ENCODE results near the gene FNDC3B. TPM values are rescaled to one million over a fixed set of nuclear protein-coding genes. Genes with fewer than 3 reads are reported as not detected.
A peak's percentile ranks its signal among the peaks of the same experiment; 100 is the strongest.

Gene FNDC3B
- total RNA-seq, 1 donor from 2014 or later: 56.1 TPM

GRCh38 chr3:172310428-172310760 lies 271.0 kb downstream of the FNDC3B start:
- ATAC-seq (ENCODE audit: poor library complexity): no peak
- intact Hi-C loops (cut with DNase I): no loop called here
- no peak for DNase-seq

GRCh38 chr3:172311217-172311616 lies 271.8 kb downstream of the FNDC3B start:
- no peak for DNase-seq
- no peak for ATAC-seq (ENCODE audit: poor library complexity)
- intact Hi-C loops (cut with DNase I): no loop called here

GRCh38 chr3:172312001-172312400 lies 272.6 kb downstream of the FNDC3B start:
- intact Hi-C loops (cut with DNase I): no loop called here
- ATAC-seq (ENCODE audit: poor library complexity) (peak; percentile 25), DNase-seq (no peak)

GRCh38 chr3:172312711-172313110 lies 273.3 kb downstream of the FNDC3B start:
- intact Hi-C loops (cut with DNase I): no loop called here
- DNase-seq (no peak), ATAC-seq (ENCODE audit: poor library complexity) (no peak)

DNA sequence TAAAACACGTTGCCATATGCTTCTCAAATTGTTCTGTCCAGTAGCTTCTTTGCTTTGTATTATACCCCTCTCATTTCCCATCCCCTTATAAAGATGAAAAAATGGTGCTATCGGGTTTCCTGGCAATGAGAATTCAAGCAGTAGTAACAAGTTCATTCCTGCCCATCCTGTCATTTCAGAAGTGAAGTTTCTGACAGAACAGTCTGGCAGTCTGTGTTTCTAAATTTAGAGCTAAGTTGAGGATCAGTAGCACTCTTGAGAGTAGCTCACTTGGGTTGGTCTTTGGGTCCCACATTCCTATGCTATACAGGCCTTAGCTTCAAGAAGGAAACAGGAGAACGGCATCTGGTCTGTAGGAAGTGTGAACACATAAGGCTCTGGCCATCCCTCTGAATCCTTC lies 274.3 kb downstream of the FNDC3B start:
- DNase-seq (no peak), ATAC-seq (ENCODE audit: poor library complexity) (peak; percentile 14)

DNA sequence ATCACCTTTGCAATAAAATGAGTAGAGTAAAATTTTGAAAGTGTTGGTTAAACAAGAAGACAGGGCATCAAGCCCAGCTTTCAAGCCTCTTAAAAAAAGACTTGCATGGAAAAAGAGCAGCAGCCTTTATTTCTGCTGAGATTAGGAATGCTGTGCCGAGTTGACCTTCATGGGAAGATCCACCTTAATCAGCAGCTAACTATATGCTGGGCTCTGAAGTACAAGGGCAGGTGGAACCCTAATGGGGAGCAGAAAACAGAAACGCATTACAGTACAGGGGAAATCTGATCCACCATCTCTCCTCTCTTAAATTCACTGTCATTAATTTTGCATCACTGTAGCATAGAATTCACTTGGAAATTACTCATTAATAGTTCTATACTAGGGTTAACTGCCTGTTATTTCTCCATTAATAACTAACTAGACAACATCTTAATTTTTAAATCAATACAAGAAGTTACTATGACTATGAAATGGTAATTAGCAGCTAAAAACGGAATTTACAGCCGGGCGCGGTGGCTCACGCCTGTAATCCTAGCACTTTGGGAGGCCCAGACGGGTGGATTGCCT lies 275.3 kb downstream of the FNDC3B start:
- ATAC-seq (ENCODE audit: poor library complexity): no peak
- no peak for DNase-seq
- intact Hi-C loops (cut with DNase I): no loop called here

More for the DNA sequence above, 274.3 kb downstream of the FNDC3B start:
- intact Hi-C loops (cut with DNase I): no loop called here

GRCh38 chr3:172315401-172316091 lies 276.2 kb downstream of the FNDC3B start:
- ATAC-seq (ENCODE audit: poor library complexity) (peak; percentile 23), DNase-seq (no peak)
- intact Hi-C loops (cut with DNase I): no loop called here

DNA sequence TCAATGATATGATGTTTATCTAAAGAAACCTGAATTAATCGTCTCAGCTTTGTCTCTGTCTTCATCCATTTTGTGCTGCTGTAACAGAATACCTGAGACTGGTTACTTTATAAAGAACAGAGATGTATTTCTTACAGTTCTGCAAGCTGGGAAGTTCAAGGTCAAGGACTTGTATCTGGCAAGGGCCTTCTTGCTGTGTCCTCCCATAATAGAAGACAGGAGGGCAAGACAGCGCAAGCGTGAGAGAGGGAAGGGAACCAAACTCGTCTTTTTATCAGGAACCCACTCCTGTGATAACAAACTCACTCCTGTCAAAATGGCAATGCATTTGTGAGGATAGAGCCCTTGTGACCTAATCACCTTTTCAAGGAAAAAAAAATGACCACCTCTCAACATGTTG lies 277.4 kb downstream of the FNDC3B start:
- intact Hi-C loops (cut with DNase I): no loop called here
- ATAC-seq (ENCODE audit: poor library complexity): no peak
- no peak for DNase-seq

DNA sequence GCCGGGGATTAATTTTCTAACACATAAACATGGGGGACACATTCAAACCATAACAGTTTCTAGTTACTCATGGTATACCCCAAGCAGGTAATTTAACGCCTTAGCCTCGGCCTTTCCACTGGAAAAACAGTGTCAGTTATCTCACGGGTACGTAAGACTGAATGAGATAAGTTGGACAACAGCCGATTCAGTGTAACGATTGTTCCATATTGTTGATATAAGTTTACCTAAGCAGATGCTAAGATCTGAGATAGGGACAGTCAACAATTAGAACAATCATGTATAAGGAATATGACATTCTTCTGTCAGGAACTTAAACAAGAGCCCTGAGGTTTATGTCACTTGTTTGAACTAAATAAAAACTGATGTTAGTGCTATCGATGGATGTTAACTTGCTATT lies 278.1 kb downstream of the FNDC3B start:
- intact Hi-C loops (cut with DNase I): no loop called here
- ATAC-seq (ENCODE audit: poor library complexity) (no peak), DNase-seq (no peak)

- intact Hi-C loops (cut with DNase I): no loop called here
- ATAC-seq (ENCODE audit: poor library complexity) (peak; percentile 65), DNase-seq (peak; percentile 69)
These were observed 278.6 kb downstream of the FNDC3B start for GRCh38 chr3:172317984-172318383.

GRCh38 chr3:172319595-172319994 lies 280.2 kb downstream of the FNDC3B start:
- DNase-seq: no peak
- peak; percentile 57 for ATAC-seq (ENCODE audit: poor library complexity)
- intact Hi-C loops (cut with DNase I): no loop called here

DNA sequence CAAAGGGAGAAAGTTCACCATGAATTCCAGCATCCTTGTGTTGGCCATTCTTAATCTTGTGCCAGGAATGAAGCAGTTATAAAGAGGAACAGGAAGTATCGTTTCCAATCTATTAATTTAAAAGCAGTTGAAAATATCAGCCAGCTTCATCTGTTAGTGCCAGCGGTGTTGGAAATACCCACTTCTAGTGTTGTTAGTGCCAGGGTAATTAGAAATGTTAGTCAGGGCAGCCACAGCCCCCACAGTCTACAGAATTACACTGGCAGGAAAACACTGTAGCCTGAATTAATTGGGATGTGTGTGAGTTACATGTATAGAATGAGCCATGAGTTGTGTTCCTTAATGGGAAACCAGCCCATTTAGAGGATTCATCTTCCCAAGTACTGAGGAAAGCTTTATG lies 281.1 kb downstream of the FNDC3B start:
- DNase-seq (no peak), ATAC-seq (ENCODE audit: poor library complexity) (no peak)
- intact Hi-C loops (cut with DNase I): no loop called here

GRCh38 chr3:172321035-172321434 lies 281.7 kb downstream of the FNDC3B start:
- intact Hi-C loops (cut with DNase I): no loop called here
- DNase-seq: no peak
- ATAC-seq (ENCODE audit: poor library complexity): no peak

- DNase-seq: no peak
- ATAC-seq (ENCODE audit: poor library complexity): peak; percentile 28
- intact Hi-C loops (cut with DNase I): no loop called here
These were observed 284.7 kb downstream of the FNDC3B start for GRCh38 chr3:172323894-172324610.

DNA sequence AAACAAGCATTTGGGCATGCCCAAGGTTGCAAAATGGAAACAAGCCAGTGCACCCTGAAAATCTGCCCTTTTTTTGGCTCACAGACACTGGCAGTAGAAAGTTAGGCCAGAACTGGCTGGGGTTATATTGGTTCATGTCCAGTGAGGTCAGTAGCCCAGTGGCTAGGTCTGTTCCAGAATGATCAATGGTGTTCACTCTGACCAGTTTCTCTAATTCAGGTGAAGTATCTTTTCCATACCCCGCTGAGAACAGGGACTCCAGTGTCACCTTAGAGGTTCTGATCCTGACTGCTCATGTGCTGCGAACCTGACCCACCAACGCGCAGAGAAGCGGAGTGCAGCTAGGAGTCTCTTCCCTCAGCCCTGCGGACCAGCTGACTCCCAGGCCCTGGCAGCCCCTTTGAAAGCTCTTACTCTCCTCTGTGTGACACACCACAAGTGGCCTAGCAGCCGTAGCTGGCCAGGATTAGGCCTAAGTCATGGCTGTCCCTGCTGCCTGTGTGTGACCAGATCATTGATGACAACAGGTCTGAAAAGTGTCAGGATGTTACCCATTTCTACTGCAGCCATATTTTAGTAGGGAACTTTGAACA lies 285.3 kb downstream of the FNDC3B start:
- peak; percentile 74 for ATAC-seq (ENCODE audit: poor library complexity)
- intact Hi-C loops (cut with DNase I): no loop called here

DNA sequence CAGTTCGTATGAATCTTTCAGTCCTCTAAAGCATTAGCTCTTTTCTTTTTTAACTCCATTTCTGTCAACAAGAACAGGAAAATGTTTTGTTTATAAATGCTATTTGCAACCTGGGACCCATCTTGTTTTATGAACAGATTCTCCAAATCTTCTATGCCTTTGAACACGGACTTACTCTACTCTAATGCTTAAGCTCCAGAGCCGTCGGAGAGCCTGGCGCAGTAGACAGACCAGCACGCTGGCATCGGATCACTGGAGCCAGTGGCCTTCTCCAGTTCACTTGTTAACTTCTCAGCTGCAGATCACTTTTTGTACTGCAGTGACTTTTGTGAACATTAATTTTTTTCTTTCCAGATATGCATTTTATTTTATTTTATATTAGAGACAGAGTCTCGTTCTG lies 286.1 kb downstream of the FNDC3B start:
- intact Hi-C loops (cut with DNase I): no loop called here
- no peak for DNase-seq
- no peak for ATAC-seq (ENCODE audit: poor library complexity)

More for the DNA sequence above, 285.3 kb downstream of the FNDC3B start:
- DNase-seq: no peak

- intact Hi-C loops (cut with DNase I): no loop called here
- no peak for DNase-seq
- ATAC-seq (ENCODE audit: poor library complexity): no peak
These were observed 287.6 kb downstream of the FNDC3B start for GRCh38 chr3:172326993-172327392.

- intact Hi-C loops (cut with DNase I): no loop called here
- no peak for ATAC-seq (ENCODE audit: poor library complexity)
These were observed 288.9 kb downstream of the FNDC3B start for GRCh38 chr3:172328282-172328681.

GRCh38 chr3:172329070-172329469 lies 289.7 kb downstream of the FNDC3B start:
- DNase-seq (no peak), ATAC-seq (ENCODE audit: poor library complexity) (no peak)
- intact Hi-C loops (cut with DNase I): no loop called here

More at GRCh38 chr3:172328282-172328681, 288.9 kb downstream of the FNDC3B start:
- DNase-seq: no peak

- intact Hi-C loops (cut with DNase I): loop anchor here (5.0 kb wide), 1 partner anchor 288 kb away; no protein-coding TSS in a partner anchor
- ATAC-seq (ENCODE audit: poor library complexity) (no peak), DNase-seq (no peak)
These were observed 291.0 kb downstream of the FNDC3B start for GRCh38 chr3:172330413-172330812.
